Pancreas (tissue), 10 donors: Measurements from ENCODE around the gene ST6GALNAC3. TPM values are rescaled to one million over a fixed set of nuclear protein-coding genes. Genes with fewer than 3 reads are reported as not detected.

Source experiments
- ATAC-seq, 4 donors: fragments of 200-7000 bp; cut with Tn5 transposase; one replicate each; pipeline versions ENCODE4 v1.8.0 to v1.9.1; 2020; ENCODE audit warnings: mild to moderate bottlenecking in 4 of 4, moderate library complexity in 4 of 4
- DNase-seq, 6 donors: peaks; one replicate each; pipeline ENCODE4 v3.0.0-alpha.2; 2020
- FAIRE-seq: peaks from 2 replicates; lab custom pipeline; 2012; peaks lifted over from hg19 to GRCh38; lab: Jason Lieb, UNC
- H3K27ac ChIP-seq, 4 donors: fragments of 200-600 bp; sonication (generic); 1 replicate in 3 of 4; 2 replicates in 1 of 4; pipeline versions ENCODE4 v1.5.0 to v1.8.0; 2020
- H3K27me3 ChIP-seq, 4 donors: fragments of 200-600 bp; one replicate each; pipeline ENCODE4 v1.8.0; 2021
- H3K36me3 ChIP-seq, 3 donors: fragments of 200-600 bp; sonication (generic) in 1 of 3; one replicate each; pipeline versions ENCODE4 v1.5.0 to v1.8.0; 2020 to 2021
- H3K4me1 ChIP-seq, 3 donors: fragments of 200-600 bp; one replicate each; pipeline ENCODE4 v1.8.0; 2021
- H3K4me3 ChIP-seq, 4 donors: fragments of 200-600 bp; sonication (generic) in 2 of 4; one replicate each; pipeline versions ENCODE4 v1.5.0 to v1.8.0; 2020 to 2021
- H3K9me3 ChIP-seq, 4 donors: fragments of 200-600 bp; one replicate each; pipeline ENCODE4 v1.8.0; 2021
- WGBS, 2 donors: extraction: QIAGEN DNeasy Blood & Tissue Kit; methylation state at CpG; one replicate each; pipeline ENCODE4 v1.1.7; 2013; 5-methylcytosine and 5-hydroxymethylcytosine counted together
- intact Hi-C, 3 donors: fragments of 100-400 bp; cut with DNase I; formaldehyde crosslinking; loops; one replicate each; pipeline versions ENCODE4 v1.11.1 to v1.14.2; 2022
- polyA plus RNA-seq, 2 donors: library from polyadenylated mRNA; stranded (reverse); fragments of 200-250 nt; gene quantifications; one replicate each; pipeline ENCODE4 v1.2.3, GENCODE V29; 2013
- total RNA-seq, 6 donors: library from RNA; stranded (reverse); fragmentation: NEBNext Ultra II Directional in 4 of 6; extraction: Animal tissue kit (Norgen Biotek cat#: 25700) in 4 of 6; gene quantifications; one replicate each; pipeline versions ENCODE4 v1.2.1 to v1.2.4, GENCODE V29; 2021 to 2023
- TF ChIP-seq, protein P1 (sequence below), 4 donors: fragments of 200-600 bp; sonication (generic) in 3 of 4; IDR thresholded peaks; one replicate each; pipeline versions ENCODE4 v1.5.0 to v1.8.0; 2021; ENCODE audit warnings: antibody characterized with exemption in 4 of 4
- donor health status: healthy with polysubstance abuse.
- donor health status: DM: no; HTN: no; CAD: no; lungs with moderate emphysema.
- donor health status: DM: no; HTN: no; CAD: no.
- donor health status: control.
- donor health status: control.
- donor health status: Bipolar disorder and iron deficiency.
- donor health status: DM: yes; HTN: yes; CAD: no.
- donor health status: DM: no; HTN: no; CAD: no.
- donor health status: DM: no; HTN: no; CAD: no.
- donor health status: DM: yes; HTN: yes; CAD: no.

ST6GALNAC3 gene
- total and polyA plus RNA-seq, 8 donors: 0.35 to 2.0 (median 0.80) TPM

DNA sequence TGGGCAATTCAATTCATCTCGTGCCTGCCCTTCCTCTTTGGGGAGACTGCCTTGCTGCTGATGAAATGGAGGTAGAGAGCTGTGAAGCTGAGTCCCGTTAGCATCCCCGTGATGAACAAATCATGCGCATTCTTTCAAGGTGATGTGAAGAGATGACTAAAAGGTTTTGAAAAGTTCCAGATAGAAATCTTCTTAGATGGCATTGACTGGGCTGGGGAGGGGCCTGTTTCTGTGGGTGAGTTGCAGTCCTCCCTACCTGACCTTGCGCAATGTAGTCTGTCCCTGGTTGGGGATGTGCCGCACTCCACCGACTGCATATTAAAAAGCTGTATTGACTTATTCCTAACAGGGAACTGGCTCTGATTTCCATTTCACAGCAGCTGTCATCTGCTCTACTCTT lies 49.6 kb downstream of the ST6GALNAC3 start:
- no peak overlapping the region for H3K4me3 ChIP-seq
- no peaks in the 10 kb centered on the region for H3K4me1 ChIP-seq
- ATAC-seq (no peak), DNase-seq (no peak), FAIRE-seq (no peak)
- no peaks in the 10 kb centered on the region for H3K27me3 ChIP-seq
- H3K27ac ChIP-seq: no peak overlapping the region
- no peaks in the 10 kb centered on the region for H3K36me3 ChIP-seq
- intact Hi-C loops: no loop called here
- H3K9me3 ChIP-seq: no peaks in the 10 kb centered on the region
- 90 to 95% methylated on average over 7 of the region's 7 CpGs for WGBS, 2 donors
- TF ChIP-seq, protein P1, sequence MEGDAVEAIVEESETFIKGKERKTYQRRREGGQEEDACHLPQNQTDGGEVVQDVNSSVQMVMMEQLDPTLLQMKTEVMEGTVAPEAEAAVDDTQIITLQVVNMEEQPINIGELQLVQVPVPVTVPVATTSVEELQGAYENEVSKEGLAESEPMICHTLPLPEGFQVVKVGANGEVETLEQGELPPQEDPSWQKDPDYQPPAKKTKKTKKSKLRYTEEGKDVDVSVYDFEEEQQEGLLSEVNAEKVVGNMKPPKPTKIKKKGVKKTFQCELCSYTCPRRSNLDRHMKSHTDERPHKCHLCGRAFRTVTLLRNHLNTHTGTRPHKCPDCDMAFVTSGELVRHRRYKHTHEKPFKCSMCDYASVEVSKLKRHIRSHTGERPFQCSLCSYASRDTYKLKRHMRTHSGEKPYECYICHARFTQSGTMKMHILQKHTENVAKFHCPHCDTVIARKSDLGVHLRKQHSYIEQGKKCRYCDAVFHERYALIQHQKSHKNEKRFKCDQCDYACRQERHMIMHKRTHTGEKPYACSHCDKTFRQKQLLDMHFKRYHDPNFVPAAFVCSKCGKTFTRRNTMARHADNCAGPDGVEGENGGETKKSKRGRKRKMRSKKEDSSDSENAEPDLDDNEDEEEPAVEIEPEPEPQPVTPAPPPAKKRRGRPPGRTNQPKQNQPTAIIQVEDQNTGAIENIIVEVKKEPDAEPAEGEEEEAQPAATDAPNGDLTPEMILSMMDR (IDR thresholded peaks at IDR 0.05): no peak

- ATAC-seq: no peak
- intact Hi-C loops: no loop called here
These were observed 51.1 kb downstream of the ST6GALNAC3 start for GRCh38 chr1:76125473-76126219.

GRCh38 chr1:76128096-76128495 lies 53.5 kb downstream of the ST6GALNAC3 start:
- intact Hi-C loops: no loop called here
- Histone ChIP-seq H3K9me3 (no peaks in the 10 kb centered on the region), H3K4me1 (no peaks in the 10 kb centered on the region), H3K4me3 (no peak overlapping the region), H3K27ac (no peak overlapping the region), H3K36me3 (no peaks in the 10 kb centered on the region), H3K27me3 (no peaks in the 10 kb centered on the region)
- no peak for ATAC-seq
- TF ChIP-seq, protein P1 (IDR thresholded peaks at IDR 0.05): no peak
- 58 to 61% methylated on average over 5 of the region's 5 CpGs for WGBS, 2 donors
- DNase-seq: no peak
- FAIRE-seq: no peak

More at GRCh38 chr1:76125473-76126219, 51.1 kb downstream of the ST6GALNAC3 start:
- H3K36me3 ChIP-seq: no peaks in the 10 kb centered on the region
- DNase-seq: no peak
- H3K27me3 ChIP-seq: no peaks in the 10 kb centered on the region
- TF ChIP-seq, protein P1 (IDR thresholded peaks at IDR 0.05): no peak
- FAIRE-seq: no peak
- 77 to 90% methylated on average over 3 of the region's 3 CpGs for WGBS, 2 donors
- no peak overlapping the region for H3K4me3 ChIP-seq
- no peaks in the 10 kb centered on the region for H3K4me1 ChIP-seq
- no peaks in the 10 kb centered on the region for H3K9me3 ChIP-seq
- H3K27ac ChIP-seq: no peak overlapping the region

GRCh38 chr1:76129731-76130130 lies 55.2 kb downstream of the ST6GALNAC3 start:
- no peak overlapping the region for H3K27ac ChIP-seq
- TF ChIP-seq, protein P1 (IDR thresholded peaks at IDR 0.05): no peak
- H3K9me3 ChIP-seq: no peaks in the 10 kb centered on the region
- no peaks in the 10 kb centered on the region for H3K36me3 ChIP-seq
- H3K4me1 ChIP-seq: no peaks in the 10 kb centered on the region
- no peak for DNase-seq
- intact Hi-C loops: no loop called here
- WGBS, 2 donors: 59 to 67% methylated on average over 6 of the region's 6 CpGs
- no peak for FAIRE-seq
- no peaks in the 10 kb centered on the region for H3K27me3 ChIP-seq
- no peak for ATAC-seq
- no peak overlapping the region for H3K4me3 ChIP-seq

- no peak overlapping the region for H3K27ac ChIP-seq
- H3K4me3 ChIP-seq: no peak overlapping the region
- FAIRE-seq (no peak), DNase-seq (no peak), ATAC-seq (no peak)
- intact Hi-C loops: no loop called here
- 88 to 94% methylated on average over 4 of the region's 4 CpGs for WGBS, 2 donors
- no peaks in the 10 kb centered on the region for H3K36me3 ChIP-seq
- no peaks in the 10 kb centered on the region for H3K27me3 ChIP-seq
- no peaks in the 10 kb centered on the region for H3K4me1 ChIP-seq
- TF ChIP-seq, protein P1 (IDR thresholded peaks at IDR 0.05): no peak
- H3K9me3 ChIP-seq: no peaks in the 10 kb centered on the region
These were observed 56.4 kb downstream of the ST6GALNAC3 start for GRCh38 chr1:76130992-76131391.
